GM18505 (cell line): ENCODE measurements around the gene FER.
A peak's percentile ranks its signal among the peaks of the same experiment; 100 is the strongest.
"Not testable (repeated sequence)": the region's sequence is repeated elsewhere in the genome, so short reads cannot be mapped to it uniquely, and the experiment has no call there.

Source experiments
- ATAC-seq: cut with Tn5 transposase; IDR thresholded peaks from one replicate; pipeline ENCODE4 v1.9.1; 2021; ENCODE audit not compliant: unreplicated experiment
- POLR2A ChIP-seq: IDR thresholded peaks from 4 replicates; pipeline ENCODE4 v1.6.1; 2011; ENCODE audit warnings: borderline replicate concordance; ENCODE audit not compliant: insufficient read depth, insufficient read length; ENCODE audit errors: extremely low read depth

Gene FER

GRCh38 chr5:109022056-109022455, 274.4 kb downstream of the FER start:
- TF ChIP-seq POLR2A = no peak
- ATAC-seq = no peak

- not testable (repeated sequence) for ATAC-seq
Observed at GRCh38 chr5:109025729-109026128, 278.0 kb downstream of the FER start.

- TF ChIP-seq POLR2A = no peak
- no peak for ATAC-seq
Observed at GRCh38 chr5:109027983-109028607, 280.4 kb downstream of the FER start.

- TF ChIP-seq POLR2A = no peak
- ATAC-seq = no peak
Observed at GRCh38 chr5:109028608-109029299, 281.1 kb downstream of the FER start.

GRCh38 chr5:109029847-109030246, 282.1 kb downstream of the FER start:
- no peak for TF ChIP-seq POLR2A
- no peak for ATAC-seq

GRCh38 chr5:109030360-109031143, 282.9 kb downstream of the FER start:
- TF ChIP-seq POLR2A = no peak
- no peak for ATAC-seq

- ATAC-seq = peak; percentile 57
Observed at GRCh38 chr5:109034306-109034705, 286.6 kb downstream of the FER start.

GRCh38 chr5:109035436-109035835, 287.7 kb downstream of the FER start:
- no peak for ATAC-seq
- TF ChIP-seq POLR2A = no peak

More at GRCh38 chr5:109034306-109034705, 286.6 kb downstream of the FER start:
- no peak for TF ChIP-seq POLR2A

- ATAC-seq = no peak
- TF ChIP-seq POLR2A = no peak
Observed at GRCh38 chr5:109038209-109038840, 290.6 kb downstream of the FER start.

- no peak for TF ChIP-seq POLR2A
- ATAC-seq = peak; percentile 80
Observed at GRCh38 chr5:109041317-109041716, 293.6 kb downstream of the FER start.

GRCh38 chr5:109045710-109046109, 298.0 kb downstream of the FER start:
- ATAC-seq = no peak
- TF ChIP-seq POLR2A = no peak

GRCh38 chr5:109049565-109049964, 301.9 kb downstream of the FER start:
- no peak for ATAC-seq
- TF ChIP-seq POLR2A = no peak

GRCh38 chr5:109050321-109050720, 302.6 kb downstream of the FER start:
- ATAC-seq = not testable (repeated sequence)

- ATAC-seq = not testable (repeated sequence)
Observed at GRCh38 chr5:109052216-109052615, 304.5 kb downstream of the FER start.
